Measurements from ENCODE around the gene PLEKHM2. TPM values are rescaled to one million over a fixed set of nuclear protein-coding genes. Genes with fewer than 3 reads are reported as not detected.

PLEKHM2 gene
- total RNA-seq, 2 experiments from 2014 or later = 46.5 to 48.1 TPM

DNA sequence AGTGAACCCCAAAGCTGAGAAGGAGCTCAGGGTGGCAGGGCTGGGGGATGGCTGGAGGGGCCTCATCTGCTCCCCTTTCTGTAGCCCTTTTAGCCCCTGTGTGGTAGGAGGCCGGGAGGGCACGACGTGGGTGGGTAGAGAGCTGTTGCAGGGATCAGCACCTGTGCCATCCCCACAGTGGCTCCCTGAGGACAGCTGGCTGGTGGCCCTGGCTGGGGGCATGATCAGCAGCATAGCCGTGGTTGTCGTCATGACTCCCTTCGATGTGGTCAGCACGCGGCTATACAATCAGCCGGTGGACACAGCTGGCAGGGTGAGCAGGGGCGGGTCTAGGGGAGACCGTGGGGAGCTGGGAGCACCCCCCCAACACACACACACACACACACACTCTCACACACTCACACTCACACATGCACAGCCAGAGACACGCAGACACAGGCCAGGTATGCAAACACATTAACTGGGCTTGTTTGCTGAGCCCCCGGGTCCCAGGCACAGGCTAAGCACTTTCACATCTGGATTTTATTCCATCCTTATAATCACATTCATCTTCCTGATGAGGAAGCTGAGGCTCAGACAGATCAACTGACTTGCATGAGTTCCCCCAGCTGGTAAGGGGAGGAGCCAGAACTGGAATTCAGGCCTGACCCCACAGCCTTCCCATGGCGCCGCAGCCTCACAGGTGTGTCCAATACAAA lies 54.4 kb downstream of the PLEKHM2 start:
- POLR2A ChIA-PET = no interaction called here
- intact Hi-C loops (cut with micrococcal nuclease) = no loop called here
- no peak overlapping the region for H3K27ac Mint-ChIP-seq
- H3K9me3 Mint-ChIP-seq = no peaks in the 10 kb centered on the region
- peaks cover 5% of the 10 kb centered on the region for H3K4me1 Mint-ChIP-seq (ENCODE audit: low read depth)
- peaks cover 2% of the 10 kb centered on the region for H3K36me3 Mint-ChIP-seq
- no peak overlapping the region for H3K4me3 Mint-ChIP-seq
- CTCF ChIA-PET = interaction anchor here (0.5 to 1.1 kb wide), 3 partner anchors 142 to 613 kb away, joined by 3 read pairs; no protein-coding TSS in a partner anchor
- DNase-seq = no peak
- no peaks in the 10 kb centered on the region for H3K27me3 Mint-ChIP-seq

DNA sequence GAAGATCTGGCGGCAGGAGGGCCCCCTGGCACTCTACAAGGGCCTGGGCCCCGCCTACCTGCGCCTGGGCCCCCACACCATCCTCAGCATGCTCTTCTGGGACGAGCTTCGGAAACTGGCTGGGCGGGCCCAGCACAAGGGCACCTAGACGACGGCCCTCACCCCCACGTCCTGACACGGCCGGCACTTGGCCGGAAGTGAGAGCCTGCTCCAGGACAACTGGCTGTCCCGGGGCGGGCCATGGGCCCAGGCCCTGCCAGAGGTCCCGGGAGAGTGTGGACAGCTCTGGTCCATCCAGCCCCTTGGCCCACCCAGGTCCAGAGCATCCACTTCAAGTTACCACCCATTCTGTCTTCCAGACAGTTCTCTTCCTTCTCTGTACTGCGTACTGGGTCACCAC lies 55.1 kb downstream of the PLEKHM2 start:
- H3K9me3 Mint-ChIP-seq = no peaks in the 10 kb centered on the region
- H3K27me3 Mint-ChIP-seq = no peaks in the 10 kb centered on the region
- no peak overlapping the region for H3K4me3 Mint-ChIP-seq
- peaks cover 5% of the 10 kb centered on the region for H3K4me1 Mint-ChIP-seq (ENCODE audit: low read depth)
- H3K36me3 Mint-ChIP-seq = peaks cover under 1% of the 10 kb centered on the region
- H3K27ac Mint-ChIP-seq = no peak overlapping the region
- intact Hi-C loops (cut with micrococcal nuclease) = no loop called here
- DNase-seq = no peak
- ChIA-PET CTCF (interaction anchor here (1.1 kb wide), 1 partner anchor 143 kb away, joined by 3 read pairs; no protein-coding TSS in a partner anchor), POLR2A (no interaction called here)

DNA sequence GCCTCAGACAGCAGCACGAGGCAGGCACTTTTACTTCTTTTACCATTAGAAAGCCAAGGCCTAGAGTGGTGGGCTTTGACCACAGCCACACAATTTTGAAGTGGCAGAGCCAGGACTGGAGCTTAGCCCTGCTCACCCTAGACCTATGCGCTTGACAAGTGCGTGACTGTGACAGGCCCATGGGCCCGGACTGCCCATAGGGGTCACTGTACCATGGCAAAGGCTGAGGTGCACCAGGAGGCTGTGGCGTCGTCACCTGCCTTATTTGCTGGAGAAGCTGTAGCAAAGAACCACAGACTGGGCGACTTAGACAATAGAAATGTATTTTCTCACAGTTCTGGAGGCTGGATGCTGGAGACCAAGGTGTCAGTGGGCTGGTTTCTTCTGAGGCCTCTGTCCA lies 55.6 kb downstream of the PLEKHM2 start:
- CTCF ChIA-PET = interaction anchor here (0.6 to 1.6 kb wide), 3 partner anchors 52 to 160 kb away, joined by 3 to 6 read pairs (median 4); no protein-coding TSS in a partner anchor
- Mint-ChIP-seq H3K27ac (no peak overlapping the region), H3K4me3 (no peak overlapping the region), H3K36me3 (no peaks in the 10 kb centered on the region), H3K9me3 (no peaks in the 10 kb centered on the region), H3K4me1 (ENCODE audit: low read depth) (peaks cover 5% of the 10 kb centered on the region), H3K27me3 (no peaks in the 10 kb centered on the region)
- POLR2A ChIA-PET = no interaction called here
- intact Hi-C loops (cut with micrococcal nuclease) = no loop called here
- no peak for DNase-seq

DNA sequence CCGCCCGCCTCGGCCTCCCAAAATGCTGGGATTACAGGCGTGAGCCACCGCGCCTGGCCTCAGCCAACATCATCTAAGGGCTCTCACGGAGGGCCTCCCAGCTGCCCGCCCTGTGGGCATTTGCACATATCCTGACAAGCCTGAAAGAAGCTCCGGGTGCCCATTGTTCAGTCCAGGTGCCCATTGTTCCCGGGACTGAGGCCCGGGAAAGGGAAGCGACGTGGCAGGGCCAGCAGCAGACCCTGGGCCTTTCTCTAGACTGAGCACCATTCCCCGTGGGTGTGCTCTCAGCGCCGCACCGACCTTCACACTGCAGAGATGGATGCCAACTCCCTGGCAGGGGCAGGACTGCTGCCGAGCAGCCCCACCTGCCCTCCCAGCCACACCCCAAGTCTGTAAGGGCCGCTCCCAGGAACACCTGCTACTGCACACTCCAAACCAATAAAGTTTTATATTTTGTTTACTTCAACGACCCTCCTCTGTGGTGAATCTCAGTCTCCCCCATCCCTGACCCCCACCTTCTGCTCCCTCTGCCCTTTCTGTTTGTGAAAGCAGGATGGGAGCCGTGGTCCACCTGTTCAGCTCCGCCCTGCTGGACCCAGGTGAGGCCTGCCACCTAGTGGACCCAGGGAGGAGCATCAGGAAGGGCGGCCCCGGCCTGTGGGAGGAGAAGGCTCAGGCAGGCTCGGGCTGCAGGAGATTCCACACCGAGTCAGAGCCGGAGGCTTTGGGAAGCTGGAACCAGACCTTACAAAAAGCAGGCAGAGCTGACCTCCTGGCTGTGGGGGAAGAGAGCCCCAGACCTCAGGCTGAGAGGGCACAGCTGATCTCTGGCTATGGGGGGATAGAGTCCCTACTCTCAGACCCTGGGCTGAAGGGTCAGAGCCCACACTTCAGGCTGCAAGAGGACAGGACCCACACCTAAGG lies 57.1 kb downstream of the PLEKHM2 start:
- Mint-ChIP-seq H3K4me3 (no peak overlapping the region), H3K27me3 (no peaks in the 10 kb centered on the region), H3K27ac (no peak overlapping the region), H3K9me3 (no peaks in the 10 kb centered on the region), H3K36me3 (no peaks in the 10 kb centered on the region), H3K4me1 (ENCODE audit: low read depth) (peaks cover 5% of the 10 kb centered on the region)
- DNase-seq = peak; percentile 85
- ChIA-PET POLR2A (no interaction called here), CTCF (interaction anchor here (0.6 to 1.6 kb wide), 14 partner anchors 8 to 872 kb away, joined by 3 to 9 read pairs (median 3); partner anchors contain the start of genes AGMAT and NBPF1)
- intact Hi-C loops (cut with micrococcal nuclease) = loop anchor here (1.0 kb wide), 1 partner anchor 146 kb away; no protein-coding TSS in a partner anchor

DNA sequence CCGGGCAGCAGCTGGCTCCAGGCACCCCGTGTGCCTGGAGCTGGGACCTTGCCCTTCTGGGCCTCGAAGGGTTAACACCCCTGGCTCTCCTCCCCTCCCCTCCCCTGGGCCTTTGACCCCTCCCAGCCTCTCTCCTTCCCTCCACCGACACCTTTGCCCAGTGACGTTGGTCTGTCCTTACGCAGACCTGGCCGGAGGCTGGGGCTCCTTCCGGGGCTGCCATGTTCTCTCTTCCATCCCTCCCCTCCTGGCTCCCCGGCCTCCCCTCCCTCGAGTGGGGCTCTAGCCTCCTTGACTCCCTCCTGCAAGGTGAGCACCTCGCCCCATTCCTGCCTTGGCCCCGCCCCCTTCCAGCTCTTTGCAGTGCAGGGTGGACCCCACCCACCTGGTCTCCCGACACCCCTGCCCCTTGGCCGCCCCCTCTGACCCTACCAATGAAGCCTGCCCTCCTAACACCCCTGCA lies 58.2 kb downstream of the PLEKHM2 start, which contains the start of gene TMEM82:
TSS of gene TMEM82 (plus strand) at position 161 of the 463 bp plus-strand sequence. CDS start at position 222, 61 bp downstream.
- no peaks in the 10 kb centered on the region for H3K36me3 Mint-ChIP-seq
- H3K4me3 Mint-ChIP-seq = no peak within 1 kb of the TSS
- ChIA-PET POLR2A (no interaction called here), CTCF (no interaction called here)
- intact Hi-C loops (cut with micrococcal nuclease) = no loop called here
- H3K27ac Mint-ChIP-seq = no peak within 1 kb of the TSS
- H3K27me3 Mint-ChIP-seq = no peaks in the 10 kb centered on the region
- no peaks in the 10 kb centered on the region for H3K9me3 Mint-ChIP-seq
- DNase-seq = no peak
- H3K4me1 Mint-ChIP-seq (ENCODE audit: low read depth) = peaks cover 5% of the 10 kb centered on the region

DNA sequence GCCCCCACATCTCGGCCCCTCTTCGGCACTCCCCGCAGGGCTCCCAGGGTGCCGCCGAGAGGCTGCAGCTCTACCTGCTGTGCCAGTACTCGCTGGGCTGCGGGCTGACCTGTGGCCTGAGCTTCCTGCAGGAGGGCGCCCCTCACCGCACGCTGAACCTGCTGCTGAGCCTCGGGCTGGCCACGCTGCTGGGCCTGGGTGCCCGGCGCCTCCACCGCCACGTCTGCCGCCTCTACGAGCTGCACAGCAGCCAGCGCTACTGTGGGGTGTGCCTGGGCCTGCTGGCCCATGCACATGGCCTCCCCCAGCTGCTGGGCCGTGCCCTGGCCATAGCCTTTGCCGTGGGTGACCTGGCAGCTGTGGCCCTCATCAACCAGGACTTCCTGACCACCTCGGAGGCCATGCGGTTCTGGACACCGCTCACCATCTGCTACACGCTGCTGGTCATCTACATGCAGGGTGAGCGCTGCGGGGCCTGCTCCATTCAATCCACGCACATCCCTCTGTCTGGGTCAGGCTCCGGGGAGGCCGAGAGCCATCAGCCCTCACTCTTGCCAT lies 60.1 kb downstream of the PLEKHM2 start:
- Mint-ChIP-seq H3K4me3 (no peak overlapping the region), H3K9me3 (no peaks in the 10 kb centered on the region), H3K4me1 (ENCODE audit: low read depth) (peaks cover 5% of the 10 kb centered on the region), H3K27me3 (no peaks in the 10 kb centered on the region), H3K27ac (no peak overlapping the region), H3K36me3 (no peaks in the 10 kb centered on the region)
- ChIA-PET POLR2A (no interaction called here), CTCF (interaction anchor here (0.6 kb wide), 1 partner anchor 1668 kb away, joined by 3 read pairs; no protein-coding TSS in a partner anchor)
- intact Hi-C loops (cut with micrococcal nuclease) = no loop called here
- DNase-seq = no peak

DNA sequence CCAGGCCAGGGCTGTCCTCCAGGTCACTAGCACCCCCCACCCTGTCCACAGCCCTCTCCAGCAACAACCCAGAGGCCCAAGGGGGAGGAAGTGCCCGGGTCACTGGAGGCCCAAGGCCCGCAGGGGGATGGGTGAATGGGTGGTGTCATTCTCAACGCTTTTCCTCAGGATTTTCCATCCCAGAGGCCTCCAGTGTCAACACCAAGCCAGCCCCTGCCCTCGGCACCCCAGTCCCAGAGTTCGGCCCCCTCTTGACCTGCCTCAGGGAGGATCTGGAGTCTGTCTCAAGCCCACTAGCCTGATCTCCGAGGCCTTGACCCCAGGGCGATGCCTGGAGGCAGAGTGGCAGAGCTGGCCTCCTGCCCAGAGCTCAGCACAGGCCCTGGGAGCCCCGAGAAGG lies 63.3 kb downstream of the PLEKHM2 start:
- Mint-ChIP-seq H3K4me3 (no peak overlapping the region), H3K27me3 (no peaks in the 10 kb centered on the region), H3K4me1 (ENCODE audit: low read depth) (no peaks in the 10 kb centered on the region), H3K36me3 (no peaks in the 10 kb centered on the region), H3K27ac (no peak overlapping the region), H3K9me3 (no peaks in the 10 kb centered on the region)
- intact Hi-C loops (cut with micrococcal nuclease) = no loop called here
- no peak for DNase-seq
- ChIA-PET POLR2A (no interaction called here), CTCF (no interaction called here)

DNA sequence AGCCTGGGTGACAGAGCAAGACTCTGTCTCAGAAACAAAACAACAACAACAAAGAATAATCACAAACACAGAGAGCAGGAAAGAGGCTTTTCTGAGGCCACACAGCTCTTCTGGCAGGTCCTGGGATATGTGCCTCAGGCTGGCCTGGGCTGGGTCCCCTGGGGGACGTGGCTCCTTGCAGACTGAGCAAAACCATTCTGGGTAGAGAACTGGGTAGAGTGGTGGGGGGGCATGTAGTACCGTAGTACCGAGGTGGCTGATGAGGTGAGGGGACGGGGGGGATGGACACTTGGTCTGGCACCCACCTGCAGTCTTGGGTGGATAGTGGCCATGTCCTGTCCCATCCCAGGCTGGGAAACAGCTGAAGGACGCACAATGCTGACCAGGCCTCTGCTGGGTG lies 64.1 kb downstream of the PLEKHM2 start:
- Mint-ChIP-seq H3K36me3 (no peaks in the 10 kb centered on the region), H3K27ac (no peak overlapping the region), H3K4me3 (no peak overlapping the region), H3K9me3 (no peaks in the 10 kb centered on the region), H3K27me3 (peaks cover 1% of the 10 kb centered on the region), H3K4me1 (ENCODE audit: low read depth) (no peaks in the 10 kb centered on the region)
- intact Hi-C loops (cut with micrococcal nuclease) = no loop called here
- POLR2A ChIA-PET = no interaction called here
- DNase-seq = no peak
- CTCF ChIA-PET = no interaction called here

DNA sequence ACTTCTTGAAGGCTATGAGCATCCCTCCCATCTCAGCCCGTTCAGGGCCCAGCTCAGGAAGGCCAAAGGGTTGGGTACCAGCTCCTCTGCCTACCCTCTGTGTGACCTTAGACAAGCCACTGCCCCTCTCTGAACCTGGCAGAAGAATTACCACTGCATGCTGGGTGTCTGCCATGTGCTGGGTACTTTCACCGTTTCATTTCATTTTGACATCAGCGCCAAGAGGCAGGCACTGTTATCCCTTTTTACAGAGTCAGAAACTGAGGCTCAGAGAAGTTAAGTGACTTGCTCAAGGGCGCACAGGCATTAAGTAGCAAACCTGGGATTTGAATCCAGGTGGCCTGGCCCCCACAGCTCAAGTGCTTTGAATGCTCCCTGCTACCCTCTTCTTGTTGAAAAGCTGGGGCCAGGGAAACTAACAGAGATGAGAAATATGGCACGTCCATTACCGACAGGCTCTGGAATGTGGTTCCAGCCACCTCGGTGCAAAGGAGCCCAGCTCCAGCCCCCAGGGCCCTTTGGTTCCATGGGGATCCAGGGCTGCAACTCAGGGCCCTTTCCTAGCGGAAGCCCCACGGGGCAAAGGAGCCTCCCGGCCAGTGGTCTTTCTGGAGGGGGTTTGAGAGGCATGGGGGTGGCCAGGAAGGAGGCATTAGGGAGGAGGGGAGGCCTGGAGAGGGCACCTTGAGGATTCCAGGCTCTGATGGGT lies 64.7 kb downstream of the PLEKHM2 start:
- H3K27me3 Mint-ChIP-seq = peaks cover 1% of the 10 kb centered on the region
- no peaks in the 10 kb centered on the region for H3K9me3 Mint-ChIP-seq
- intact Hi-C loops (cut with micrococcal nuclease) = no loop called here
- ChIA-PET POLR2A (no interaction called here), CTCF (no interaction called here)
- DNase-seq = no peak
- H3K4me1 Mint-ChIP-seq (ENCODE audit: low read depth) = no peaks in the 10 kb centered on the region
- H3K4me3 Mint-ChIP-seq = no peak overlapping the region
- no peaks in the 10 kb centered on the region for H3K36me3 Mint-ChIP-seq
- H3K27ac Mint-ChIP-seq = no peak overlapping the region

DNA sequence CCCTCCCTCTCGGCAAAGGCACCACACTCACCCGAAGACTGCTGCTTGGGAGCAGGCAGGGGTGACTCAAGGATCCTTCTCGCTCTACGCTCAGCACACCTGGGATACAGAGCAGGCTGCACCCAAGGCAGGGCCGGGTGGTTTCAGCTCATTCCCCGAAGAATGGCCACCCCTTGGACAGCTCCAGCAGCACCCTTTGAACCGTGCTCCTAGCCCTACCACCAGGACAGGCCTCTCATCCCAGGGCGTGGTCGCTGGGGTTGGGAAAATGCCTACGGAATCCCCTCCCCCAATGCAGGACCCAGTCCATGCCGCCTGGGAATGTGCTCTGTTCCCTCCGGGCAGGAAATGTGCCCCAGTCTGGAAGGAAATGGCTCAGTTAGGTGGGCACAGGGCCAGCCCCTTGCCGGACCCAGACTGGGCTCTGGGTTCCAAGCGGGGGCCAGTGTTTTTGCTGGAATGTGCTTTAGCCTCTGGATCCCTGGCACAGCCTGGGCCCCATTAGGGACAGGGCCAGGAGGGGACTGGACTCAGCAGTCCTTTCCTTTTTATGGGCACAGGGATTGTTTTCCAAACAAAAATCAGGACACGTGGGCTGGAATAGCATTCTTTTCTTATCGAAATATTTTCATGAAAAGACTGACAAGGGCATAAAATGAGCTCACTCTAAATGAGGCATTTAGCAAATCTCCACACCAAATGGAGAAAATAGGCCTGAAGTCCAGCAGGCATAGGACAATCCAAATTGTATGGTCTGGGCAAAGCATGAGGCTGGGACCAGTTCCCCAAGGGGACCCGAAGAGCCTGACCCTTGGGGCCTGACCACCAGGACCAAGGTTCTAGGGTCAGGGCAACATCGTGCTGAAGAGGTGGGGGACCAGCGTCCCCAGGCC lies 65.5 kb downstream of the PLEKHM2 start:
- CTCF ChIA-PET = interaction anchor here (0.6 kb wide), 1 partner anchor 494 kb away, joined by 3 read pairs; no protein-coding TSS in a partner anchor

DNA sequence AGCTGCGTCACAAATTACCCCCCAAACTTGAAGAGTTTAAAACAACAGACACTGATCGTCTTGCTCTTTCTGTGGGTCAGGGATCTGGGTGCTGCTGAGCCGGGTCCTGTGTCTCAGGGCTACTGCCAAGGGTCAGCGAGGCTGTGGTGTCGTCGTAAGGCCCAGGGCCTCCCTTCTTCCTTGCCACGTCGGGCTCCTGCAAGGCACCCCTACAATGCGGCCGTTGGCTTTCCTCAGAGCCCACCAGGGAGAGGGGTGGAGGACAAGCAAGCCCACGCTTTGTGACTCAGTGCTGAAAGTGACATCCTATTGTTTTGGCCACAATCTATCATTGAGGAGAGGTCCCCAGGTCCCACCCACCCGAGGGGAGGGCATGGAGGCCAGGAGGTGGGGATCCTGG lies 66.8 kb downstream of the PLEKHM2 start:
- no peak for DNase-seq
- Mint-ChIP-seq H3K4me1 (ENCODE audit: low read depth) (no peaks in the 10 kb centered on the region), H3K27me3 (peaks cover 6% of the 10 kb centered on the region), H3K36me3 (no peaks in the 10 kb centered on the region), H3K4me3 (no peak overlapping the region), H3K27ac (no peak overlapping the region), H3K9me3 (no peaks in the 10 kb centered on the region)
- POLR2A ChIA-PET = no interaction called here
- CTCF ChIA-PET = no interaction called here
- intact Hi-C loops (cut with micrococcal nuclease) = no loop called here

More for the DNA sequence above, 65.5 kb downstream of the PLEKHM2 start:
- peaks cover 1% of the 10 kb centered on the region for H3K27me3 Mint-ChIP-seq
- H3K36me3 Mint-ChIP-seq = no peaks in the 10 kb centered on the region
- no peaks in the 10 kb centered on the region for H3K9me3 Mint-ChIP-seq
- intact Hi-C loops (cut with micrococcal nuclease) = no loop called here
- H3K4me1 Mint-ChIP-seq (ENCODE audit: low read depth) = no peaks in the 10 kb centered on the region
- no peak for DNase-seq
- POLR2A ChIA-PET = no interaction called here
- H3K4me3 Mint-ChIP-seq = no peak overlapping the region
- H3K27ac Mint-ChIP-seq = no peak overlapping the region
